ENCODE data around the gene TBC1D22A. TPM values are rescaled to one million over a fixed set of nuclear protein-coding genes. Genes with fewer than 3 reads are reported as not detected.

TBC1D22A gene
- total RNA-seq, 6 donors from 2014 or later, result 27.1 to 48.2 (median 35.3) TPM

- Histone ChIP-seq H3K4me1 (peaks cover 11 to 18% (median 15%) of the 10 kb centered on the region in 4 donors), H3K4me3 (no peak overlapping the region), H3K9me3 (no peaks in the 10 kb centered on the region), H3K27me3 (no peaks in the 10 kb centered on the region), H3K27ac (no peak overlapping the region), H3K36me3 (no peaks in the 10 kb centered on the region)
- DNase-seq, result peak in 1 of 2 donors; percentile 32
- 96 to 97% methylated on average over 17 of the region's 17 CpGs for WGBS, 2 donors
- TF ChIP-seq EP300 (IDR thresholded peaks at IDR 0.05), result no peak
- TF ChIP-seq POLR2A (IDR thresholded peaks at IDR 0.05), result no peak
- TF ChIP-seq, protein P1, sequence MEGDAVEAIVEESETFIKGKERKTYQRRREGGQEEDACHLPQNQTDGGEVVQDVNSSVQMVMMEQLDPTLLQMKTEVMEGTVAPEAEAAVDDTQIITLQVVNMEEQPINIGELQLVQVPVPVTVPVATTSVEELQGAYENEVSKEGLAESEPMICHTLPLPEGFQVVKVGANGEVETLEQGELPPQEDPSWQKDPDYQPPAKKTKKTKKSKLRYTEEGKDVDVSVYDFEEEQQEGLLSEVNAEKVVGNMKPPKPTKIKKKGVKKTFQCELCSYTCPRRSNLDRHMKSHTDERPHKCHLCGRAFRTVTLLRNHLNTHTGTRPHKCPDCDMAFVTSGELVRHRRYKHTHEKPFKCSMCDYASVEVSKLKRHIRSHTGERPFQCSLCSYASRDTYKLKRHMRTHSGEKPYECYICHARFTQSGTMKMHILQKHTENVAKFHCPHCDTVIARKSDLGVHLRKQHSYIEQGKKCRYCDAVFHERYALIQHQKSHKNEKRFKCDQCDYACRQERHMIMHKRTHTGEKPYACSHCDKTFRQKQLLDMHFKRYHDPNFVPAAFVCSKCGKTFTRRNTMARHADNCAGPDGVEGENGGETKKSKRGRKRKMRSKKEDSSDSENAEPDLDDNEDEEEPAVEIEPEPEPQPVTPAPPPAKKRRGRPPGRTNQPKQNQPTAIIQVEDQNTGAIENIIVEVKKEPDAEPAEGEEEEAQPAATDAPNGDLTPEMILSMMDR (IDR thresholded peaks at IDR 0.05), result no peak
- no peak for TF ChIP-seq POLR2AphosphoS5 (IDR thresholded peaks at IDR 0.05)
- ATAC-seq (ENCODE audit: low FRiP score in 2 of 2), result no peak
Measured at GRCh38 chr22:47086596-47087248, 324.3 kb downstream of the TBC1D22A start.

DNA sequence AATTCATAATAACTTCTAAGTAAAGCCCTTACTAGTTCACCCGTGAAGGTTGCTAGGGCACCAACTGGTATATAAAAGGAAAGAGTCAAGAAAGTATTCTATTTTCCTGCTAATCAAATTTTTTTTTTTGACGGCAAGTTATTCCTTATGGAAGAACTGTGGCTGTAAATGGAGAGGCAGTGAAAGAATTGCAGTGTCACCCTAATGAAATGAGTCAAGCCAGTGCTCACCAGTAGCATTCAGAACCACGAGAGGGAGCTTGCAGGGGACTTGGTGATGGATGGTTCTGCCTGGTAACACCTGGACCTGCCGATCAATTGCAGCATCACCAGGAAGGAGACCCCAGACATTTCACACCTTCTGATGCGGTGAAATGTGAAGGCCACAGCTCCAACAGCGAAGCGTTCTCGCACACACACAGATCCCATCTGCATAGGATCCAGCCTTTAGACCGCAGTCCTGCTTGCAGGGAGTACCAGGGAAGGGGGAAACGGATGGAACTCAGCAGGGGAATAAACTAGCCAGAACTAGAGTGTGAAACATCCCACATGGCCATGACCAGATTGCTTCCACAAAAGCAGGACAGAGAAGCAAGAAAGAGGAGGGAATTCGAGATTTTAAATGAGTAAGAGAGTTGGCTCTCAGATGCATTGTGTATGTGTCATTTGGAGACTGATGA is 326.2 kb downstream of the TBC1D22A start:
- H3K4me1 ChIP-seq, result peaks cover 11 to 27% (median 18%) of the 10 kb centered on the region in 4 donors
- H3K9me3 ChIP-seq, result no peaks in the 10 kb centered on the region
- no peaks in the 10 kb centered on the region for H3K27me3 ChIP-seq
- no peak overlapping the region for H3K4me3 ChIP-seq
- TF ChIP-seq EP300 (IDR thresholded peaks at IDR 0.05) (no peak), POLR2A (IDR thresholded peaks at IDR 0.05) (no peak), POLR2AphosphoS5 (IDR thresholded peaks at IDR 0.05) (no peak)
- TF ChIP-seq, protein P1 (IDR thresholded peaks at IDR 0.05), result no peak
- no peak overlapping the region for H3K27ac ChIP-seq
- no peak for DNase-seq
- WGBS, 2 donors, result 82 to 92% methylated on average over 10 to 11 of the region's 11 CpGs
- H3K36me3 ChIP-seq, result no peaks in the 10 kb centered on the region
- no peak for ATAC-seq (ENCODE audit: low FRiP score in 2 of 2)

- Histone ChIP-seq H3K4me1 (peaks cover 11 to 27% (median 18%) of the 10 kb centered on the region in 4 donors), H3K36me3 (no peaks in the 10 kb centered on the region), H3K4me3 (no peak overlapping the region), H3K27me3 (no peaks in the 10 kb centered on the region), H3K27ac (no peak overlapping the region), H3K9me3 (no peaks in the 10 kb centered on the region)
- no peak for ATAC-seq (ENCODE audit: low FRiP score in 2 of 2)
- WGBS, 2 donors, result 81 to 86% methylated on average over 7 of the region's 7 CpGs
- TF ChIP-seq, protein P1 (IDR thresholded peaks at IDR 0.05), result no peak
- TF ChIP-seq POLR2AphosphoS5 (IDR thresholded peaks at IDR 0.05), result no peak
- TF ChIP-seq EP300 (IDR thresholded peaks at IDR 0.05), result no peak
- no peak for TF ChIP-seq POLR2A (IDR thresholded peaks at IDR 0.05)
- no peak for DNase-seq
Measured at GRCh38 chr22:47089374-47089773, 326.9 kb downstream of the TBC1D22A start.

DNA sequence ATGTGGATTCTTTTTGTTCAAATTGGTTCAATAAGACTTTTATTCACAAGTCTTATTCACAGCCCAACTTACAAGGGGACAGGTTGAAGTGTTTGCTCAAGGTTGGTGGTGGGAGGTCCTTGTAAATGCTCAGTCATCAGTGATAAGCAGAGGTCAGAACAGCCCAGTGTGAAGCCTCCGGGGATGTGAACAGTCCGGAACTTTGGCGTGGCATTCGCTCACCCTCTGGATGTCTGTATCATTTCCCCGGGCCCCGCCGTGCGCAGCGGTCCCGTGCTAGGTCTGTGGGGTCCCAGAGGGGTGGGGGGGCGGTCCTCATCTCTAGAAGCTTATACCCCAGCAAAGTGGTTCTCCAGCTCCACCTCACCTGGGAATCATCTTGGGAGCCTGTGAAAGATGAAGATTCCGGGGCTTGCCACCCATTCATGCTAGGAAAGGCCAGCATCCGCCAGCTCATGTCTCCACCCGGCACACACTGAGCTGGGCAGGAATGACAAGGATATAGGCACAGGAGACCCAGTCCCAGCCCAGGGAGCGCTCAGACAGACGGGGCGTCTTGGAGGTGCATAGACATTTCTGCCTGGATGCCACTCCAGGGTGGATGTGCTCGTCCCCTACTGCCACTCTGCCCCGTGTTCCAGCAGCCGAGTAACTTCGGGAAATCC is 327.5 kb downstream of the TBC1D22A start:
- DNase-seq (peak in 1 of 2 donors; percentile 47), ATAC-seq (ENCODE audit: low FRiP score in 2 of 2) (peak in 1 of 2 donors; percentile 47)
- no peaks in the 10 kb centered on the region for H3K9me3 ChIP-seq
- H3K36me3 ChIP-seq, result no peaks in the 10 kb centered on the region
- H3K27me3 ChIP-seq, result no peaks in the 10 kb centered on the region
- 52 to 66% methylated on average over 14 to 21 of the region's 21 CpGs for WGBS, 2 donors
- peaks cover 11 to 27% (median 18%) of the 10 kb centered on the region in 4 donors for H3K4me1 ChIP-seq
- peak overlapping the region in 3 of 4 donors; percentile 19 to 35 (median 25) for H3K4me3 ChIP-seq
- H3K27ac ChIP-seq, result no peak overlapping the region
- TF ChIP-seq POLR2AphosphoS5 (IDR thresholded peaks at IDR 0.05) (no peak), EP300 (IDR thresholded peaks at IDR 0.05) (no peak), POLR2A (IDR thresholded peaks at IDR 0.05) (no peak)
- TF ChIP-seq, protein P1 (IDR thresholded peaks at IDR 0.05), result no peak

Data from upper lobe of left lung (tissue), 6 donors.